Fibroblast of skin of left biceps (primary cell): Measurements from ENCODE around the gene IQGAP1.
"Not testable (repeated sequence)": the region's sequence is repeated elsewhere in the genome, so short reads cannot be mapped to it uniquely, and the experiment has no call there.

Experiments used
- DNase-seq, 2 experiments: peaks; one replicate each; pipeline ENCODE4 v3.0.0-alpha.2; 2013; ENCODE audit warnings: low read depth in 2 of 2

The IQGAP1 gene

GRCh38 chr15:90387534-90388461, at the start of gene IQGAP1:
TSS of gene IQGAP1 (plus strand) at chr15:90388242. CDS start at chr15:90388342, 100 bp downstream.
- DNase-seq: peak; percentile 88 to 90

- DNase-seq: no peak
Observed at GRCh38 chr15:90338532-90338931, 49.5 kb upstream of the IQGAP1 start.

GRCh38 chr15:90340345-90340744, 47.7 kb upstream of the IQGAP1 start:
- DNase-seq: no peak

GRCh38 chr15:90343302-90343790, 44.7 kb upstream of the IQGAP1 start:
- DNase-seq: no peak

- DNase-seq: no peak
Observed at GRCh38 chr15:90344662-90345061, 43.4 kb upstream of the IQGAP1 start.

GRCh38 chr15:90345857-90346256, 42.2 kb upstream of the IQGAP1 start:
- DNase-seq: no peak

GRCh38 chr15:90347431-90348065, 40.5 kb upstream of the IQGAP1 start:
- not testable (repeated sequence) for DNase-seq

- DNase-seq: no peak
Observed at GRCh38 chr15:90348456-90348855, 39.6 kb upstream of the IQGAP1 start.

- no peak for DNase-seq
Observed at GRCh38 chr15:90349072-90349471, 39.0 kb upstream of the IQGAP1 start.

- no peak for DNase-seq
Observed at GRCh38 chr15:90349821-90350220, 38.2 kb upstream of the IQGAP1 start.

- no peak for DNase-seq
Observed at GRCh38 chr15:90351479-90352106, 36.4 kb upstream of the IQGAP1 start.

GRCh38 chr15:90352107-90352893, 35.7 kb upstream of the IQGAP1 start, which contains the start of gene ZNF774:
TSS of gene ZNF774 (plus strand) at chr15:90352284. CDS start at chr15:90354661, 2,377 bp downstream.
- peak; percentile 88 to 89 for DNase-seq

GRCh38 chr15:90354986-90355385, 33.1 kb upstream of the IQGAP1 start:
- DNase-seq: no peak

GRCh38 chr15:90358124-90359033, 29.7 kb upstream of the IQGAP1 start:
- DNase-seq: no peak

GRCh38 chr15:90360746-90361145, 27.3 kb upstream of the IQGAP1 start:
- no peak for DNase-seq

GRCh38 chr15:90362936-90363212, 25.2 kb upstream of the IQGAP1 start:
- DNase-seq: peak; percentile 70 to 73

GRCh38 chr15:90364251-90364650, 23.8 kb upstream of the IQGAP1 start:
- peak in 1 of 2 experiments; percentile 23 for DNase-seq

GRCh38 chr15:90365414-90366055, 22.5 kb upstream of the IQGAP1 start:
- DNase-seq: no peak

- no peak for DNase-seq
Observed at GRCh38 chr15:90367576-90367975, 20.5 kb upstream of the IQGAP1 start.

GRCh38 chr15:90375071-90375470, 13.0 kb upstream of the IQGAP1 start:
- DNase-seq: no peak
